GM18867 (cell line): ENCODE results near the gene DSC3.
"Not testable (repeated sequence)": the region's sequence is repeated elsewhere in the genome, so short reads cannot be mapped to it uniquely, and the experiment has no call there.

Experiments
- ATAC-seq: cut with Tn5 transposase; IDR thresholded peaks from one replicate; pipeline ENCODE4 v1.9.1; 2021; ENCODE audit warnings: mild to moderate bottlenecking, moderate library complexity; ENCODE audit not compliant: unreplicated experiment

Gene DSC3

GRCh38 chr18:30982285-30982992 is 60.1 kb downstream of the DSC3 start:
- no peak for ATAC-seq

DNA sequence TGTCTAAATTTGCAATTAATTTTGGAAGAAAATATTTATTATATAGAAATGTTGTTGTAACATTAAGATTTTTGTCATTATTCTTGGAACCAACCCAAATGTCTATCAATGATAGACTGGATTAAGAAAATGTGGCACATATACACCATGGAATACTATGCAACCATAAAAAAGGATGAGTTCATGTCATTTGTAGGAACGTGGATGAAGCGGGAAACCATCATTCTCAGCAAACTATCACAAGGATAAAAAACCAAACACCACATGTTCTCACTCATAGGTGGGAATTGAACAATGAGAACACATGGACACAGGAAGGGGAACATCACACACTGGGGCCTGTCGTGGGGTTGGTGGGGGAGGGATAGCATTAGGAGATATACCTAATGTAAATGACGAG is 64.5 kb downstream of the DSC3 start:
- ATAC-seq, result not testable (repeated sequence)

- ATAC-seq, result peak; percentile 74
Measured at GRCh38 chr18:30971338-30971956, 71.1 kb downstream of the DSC3 start.

GRCh38 chr18:30970196-30970816 is 72.2 kb downstream of the DSC3 start:
- ATAC-seq, result no peak

GRCh38 chr18:30969670-30970170 is 72.8 kb downstream of the DSC3 start:
- ATAC-seq, result no peak

DNA sequence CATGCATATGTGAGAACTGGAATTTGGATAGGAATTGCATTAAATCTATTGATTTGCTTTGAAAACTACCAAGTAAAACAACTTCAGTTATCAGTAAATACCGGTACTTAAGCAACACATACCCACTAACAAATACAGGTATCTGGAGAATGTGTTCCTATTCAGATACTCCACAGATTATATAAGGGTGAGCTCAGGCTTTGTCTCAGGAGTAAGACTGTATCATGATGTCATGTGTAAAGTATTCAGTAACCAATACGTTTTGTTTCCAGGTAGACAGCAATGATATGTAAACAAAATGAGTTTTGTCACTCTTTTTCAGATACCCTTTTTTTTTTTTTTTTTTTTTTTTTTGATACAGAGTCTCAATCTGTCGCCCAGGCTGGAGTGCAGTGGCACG is 74.8 kb downstream of the DSC3 start:
- ATAC-seq, result no peak

DNA sequence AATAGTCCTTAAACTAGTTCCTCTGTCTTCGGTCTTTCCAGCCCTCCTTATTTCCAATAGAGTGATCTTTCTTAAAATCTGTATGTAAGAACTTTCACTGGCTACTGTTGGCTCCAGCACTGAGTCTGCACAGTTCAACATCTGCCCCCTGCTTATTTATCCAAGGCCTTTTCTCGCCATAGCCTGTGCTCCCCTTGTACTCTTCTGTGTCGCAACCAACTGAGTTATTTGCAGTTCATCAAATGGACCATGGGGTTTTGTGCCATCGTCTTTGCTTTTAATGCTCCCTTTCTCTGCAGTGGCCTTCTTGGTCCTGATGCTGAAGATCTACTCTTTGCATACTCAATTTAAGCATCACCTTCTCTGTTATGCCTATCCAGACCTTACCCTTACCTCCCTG is 77.3 kb downstream of the DSC3 start:
- no peak for ATAC-seq

DNA sequence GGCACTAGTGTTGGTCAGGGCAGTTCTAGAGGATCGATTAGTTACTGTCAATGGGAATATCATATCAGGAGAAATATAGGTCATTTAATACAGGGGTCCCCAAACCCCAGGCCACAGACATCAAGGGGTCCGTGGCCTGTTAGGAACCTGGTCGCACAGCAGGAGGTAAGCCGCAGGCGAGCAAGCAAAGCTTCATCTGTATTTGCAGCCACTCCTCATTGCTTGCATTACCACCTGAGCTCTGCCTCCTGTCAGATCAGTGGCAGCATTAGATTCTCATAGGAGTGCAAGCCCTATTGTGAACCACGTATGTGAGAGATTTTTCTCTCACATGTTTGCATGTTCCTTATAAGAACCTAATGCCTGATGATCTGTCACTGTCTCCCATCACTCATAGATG is 81.9 kb downstream of the DSC3 start:
- ATAC-seq, result no peak

GRCh38 chr18:30957066-30957465 is 85.5 kb downstream of the DSC3 start:
- no peak for ATAC-seq

DNA sequence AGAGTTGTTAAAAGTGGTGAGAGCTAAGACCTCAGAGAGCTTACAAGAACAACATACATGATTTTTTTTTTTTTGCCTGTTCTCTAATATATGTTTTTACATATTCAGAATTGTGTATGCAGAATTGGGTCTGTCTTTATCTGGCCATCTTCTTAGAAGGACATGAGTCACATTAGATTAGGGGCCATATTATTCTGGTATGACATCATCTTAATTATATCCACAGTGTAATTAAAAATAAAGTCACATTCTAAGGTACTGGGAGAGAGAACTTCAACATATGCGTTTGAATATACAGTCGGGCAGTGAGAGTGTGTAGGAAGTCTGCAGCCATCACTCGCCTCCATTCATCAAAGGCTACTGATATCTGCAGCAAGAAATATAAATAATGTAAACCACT is 88.3 kb downstream of the DSC3 start:
- ATAC-seq, result no peak

DNA sequence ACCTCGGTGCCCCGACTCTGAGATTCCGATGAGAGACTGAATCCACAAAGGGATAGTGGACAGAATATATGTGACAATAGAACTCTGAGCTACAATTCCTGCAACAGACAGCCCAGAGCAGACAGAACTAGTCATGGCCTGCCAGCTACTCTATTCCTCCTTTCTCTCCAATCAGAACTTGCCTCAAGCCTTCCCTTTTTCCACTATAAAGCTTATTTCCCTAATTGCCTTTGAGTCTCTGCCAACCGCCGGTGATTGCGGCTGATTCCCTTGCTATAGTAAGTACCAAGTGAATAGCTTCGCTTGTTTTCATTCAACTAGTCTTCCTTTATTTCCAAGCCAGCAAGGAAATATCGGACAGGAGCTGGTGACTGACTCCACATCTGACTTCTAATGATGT is 96.8 kb downstream of the DSC3 start:
- no peak for ATAC-seq

DNA sequence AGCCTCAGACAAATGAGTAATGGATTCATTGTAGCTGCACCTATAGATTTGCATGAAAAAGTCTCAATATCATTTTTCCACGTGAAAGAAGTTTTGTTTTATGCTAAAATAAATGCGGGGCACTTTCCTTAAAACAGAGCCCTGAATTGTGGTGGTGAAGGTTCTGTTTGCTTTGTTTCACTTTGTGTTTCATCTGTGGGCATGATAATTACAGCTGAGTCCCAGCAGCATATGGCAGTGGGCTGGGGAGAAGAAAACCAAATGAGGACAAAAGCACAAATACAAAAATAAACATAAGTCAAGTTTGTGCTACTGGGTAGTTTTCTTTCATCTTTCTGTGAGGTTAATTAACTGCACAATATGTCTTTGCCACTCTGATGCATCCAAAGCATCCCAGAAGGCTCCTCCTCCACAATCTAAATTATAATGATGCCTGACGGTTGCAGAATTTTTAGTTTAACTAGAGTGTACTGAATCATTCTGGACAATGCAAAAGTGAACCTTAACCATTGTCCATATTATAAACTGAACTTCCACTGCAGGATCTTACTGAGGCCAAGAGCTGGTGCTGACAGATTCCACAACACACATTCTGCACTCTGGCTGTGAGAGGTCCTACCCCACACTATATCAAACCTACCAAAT is 97.6 kb downstream of the DSC3 start:
- ATAC-seq, result no peak

GRCh38 chr18:30940952-30941539 is 101.5 kb downstream of the DSC3 start:
- no peak for ATAC-seq
